H1 (cell line): ENCODE results near the gene ATG7. TPM values are rescaled to one million over a fixed set of nuclear protein-coding genes. Genes with fewer than 3 reads are reported as not detected.

Source experiments
- CTCF ChIA-PET: fragments of 300-600 bp; sonication (Branson Sonifier 250); formaldehyde crosslinking; loops from one replicate; lab custom pipeline; 2021; ENCODE audit not compliant: partially characterized antibody; lab: Charles Lee
- POLR2A ChIA-PET: fragments of 300-600 bp; sonication (Branson Sonifier 250); formaldehyde crosslinking; loops from one replicate; lab custom pipeline; 2021; ENCODE audit warnings: inconsistent platforms; ENCODE audit not compliant: partially characterized antibody; lab: Charles Lee
- DNase-seq, 2 experiments: peaks; one replicate each; pipeline versions ENCODE4 v3.0.0 to v3.0.0-alpha.2; 2010 to 2022; ENCODE audit warnings: low spot score in 2 of 2, low read depth in 1 of 2, mixed read lengths in 1 of 2
- FAIRE-seq: peaks from 2 replicates; lab custom pipeline; 2011; peaks lifted over from hg19 to GRCh38; lab: Jason Lieb, UNC
- H2AFZ ChIP-seq: 2 replicates; pipeline ENCODE4 v1.8.1; 2012; ENCODE audit warnings: low read length, inconsistent platforms
- H2AK5ac ChIP-seq: 2 replicates; pipeline ENCODE4 v1.6.1; 2013; ENCODE audit warnings: low read depth, low read length
- H2BK120ac ChIP-seq: replicated peaks from 2 replicates; pipeline ENCODE3; 2013; ENCODE audit warnings: low read depth, low read length, inconsistent platforms
- H2BK12ac ChIP-seq: 2 replicates; pipeline ENCODE4 v1.6.1; 2013; ENCODE audit warnings: low read depth, low read length
- H2BK15ac ChIP-seq: 2 replicates; pipeline ENCODE4 v1.6.1; 2013; ENCODE audit warnings: low read length
- H2BK20ac ChIP-seq: 2 replicates; pipeline ENCODE4 v1.6.1; 2013; ENCODE audit warnings: low read length
- H2BK5ac ChIP-seq: 2 replicates; pipeline ENCODE4 v1.6.1; 2013; ENCODE audit warnings: low read depth, low read length
- H3K14ac ChIP-seq: 2 replicates; pipeline ENCODE4 v1.6.1; 2013; ENCODE audit warnings: inconsistent platforms; ENCODE audit not compliant: insufficient read length
- H3K18ac ChIP-seq: 2 replicates; pipeline ENCODE4 v1.6.1; 2013; ENCODE audit warnings: low read length; ENCODE audit errors: extremely low read depth
- H3K23ac ChIP-seq: 2 replicates; pipeline ENCODE4 v1.6.1; 2013; ENCODE audit warnings: inconsistent platforms; ENCODE audit not compliant: insufficient read length
- H3K23me2 ChIP-seq: 2 replicates; pipeline ENCODE4 v1.6.1; 2013; ENCODE audit warnings: low read depth, low read length
- H3K27ac ChIP-seq: 2 replicates; pipeline ENCODE4 v1.6.1; 2011; ENCODE audit warnings: low read depth, low read length, inconsistent platforms
- H3K27me3 ChIP-seq, 4 experiments: replicated peaks in 1 of 4; 1 replicate in 1 of 4; 2 replicates in 3 of 4; pipeline versions ENCODE4 v1.6.1 to v1.8.1; 2011 to 2013; ENCODE audit warnings: low read length in 3 of 4, mild to moderate bottlenecking in 3 of 4, inconsistent platforms in 2 of 4, mixed read lengths in 2 of 4, moderate library complexity in 1 of 4; ENCODE audit not compliant: control insufficient read depth in 3 of 4, insufficient read depth in 3 of 4; ENCODE audit errors: extremely low read depth in 1 of 4
- H3K36me3 ChIP-seq, 4 experiments: 2 replicates each; pipeline versions ENCODE4 v1.6.1 to v1.8.1; 2011 to 2013; ENCODE audit warnings: mild to moderate bottlenecking in 4 of 4, low read length in 3 of 4, moderate library complexity in 2 of 4, control low read depth in 1 of 4, inconsistent platforms in 1 of 4; ENCODE audit not compliant: insufficient read depth in 4 of 4, control insufficient read depth in 2 of 4
- H3K4ac ChIP-seq: replicated peaks from 2 replicates; pipeline ENCODE3; 2013; ENCODE audit warnings: low read length, low read depth, mixed read lengths, inconsistent platforms; ENCODE audit not compliant: insufficient read length
- H3K4me1 ChIP-seq, 4 experiments: replicated peaks in 1 of 4; 1 replicate in 1 of 4; 2 replicates in 3 of 4; pipeline versions ENCODE4 v1.6.1 to v1.8.1; 2011 to 2013; ENCODE audit warnings: low read length in 3 of 4, inconsistent platforms in 2 of 4, mixed read lengths in 1 of 4; ENCODE audit not compliant: insufficient read depth in 4 of 4, control insufficient read depth in 3 of 4
- H3K4me2 ChIP-seq, 2 experiments: 2 replicates each; pipeline versions ENCODE4 v1.6.1 to v1.8.1; 2011 to 2013; ENCODE audit warnings: low read depth in 2 of 2, low read length in 2 of 2, control low read depth in 1 of 2, inconsistent platforms in 1 of 2, mild to moderate bottlenecking in 1 of 2; ENCODE audit not compliant: insufficient read depth in 1 of 2
- H3K4me3 ChIP-seq, 4 experiments: fragments of 200-600, 300-600 bp in 1 of 4; sonication (generic), shearing (Covaris generic), sonication (Bioruptor Twin) in 1 of 4; 2 replicates each; pipeline versions ENCODE4 v1.5.1 to v1.8.1; 2011 to 2016; ENCODE audit warnings: low read length in 4 of 4, low read depth in 3 of 4, control low read depth in 2 of 4, inconsistent platforms in 2 of 4, mild to moderate bottlenecking in 2 of 4, mixed read lengths in 1 of 4, moderate library complexity in 1 of 4; ENCODE audit not compliant: insufficient read depth in 2 of 4; ENCODE audit errors: extremely low read depth in 1 of 4
- H3K56ac ChIP-seq: replicated peaks from 2 replicates; pipeline ENCODE3; 2013; ENCODE audit warnings: low read depth, mild to moderate bottlenecking, mixed read lengths, low read length, inconsistent platforms; ENCODE audit not compliant: insufficient read length
- H3K79me1 ChIP-seq: 2 replicates; pipeline ENCODE4 v1.6.1; 2013; ENCODE audit warnings: low read depth, low read length, control low read depth
- H3K79me2 ChIP-seq, 2 experiments: 2 replicates each; pipeline versions ENCODE4 v1.6.1 to v1.8.1; 2012 to 2013; ENCODE audit warnings: low read length in 2 of 2, mild to moderate bottlenecking in 2 of 2, inconsistent platforms in 1 of 2; ENCODE audit not compliant: insufficient read depth in 2 of 2, control insufficient read depth in 1 of 2
- H3K9ac ChIP-seq, 4 experiments: replicated peaks in 1 of 4; 1 replicate in 1 of 4; 2 replicates in 3 of 4; pipeline versions ENCODE4 v1.6.1 to v1.8.1; 2011 to 2013; ENCODE audit warnings: low read depth in 3 of 4, low read length in 3 of 4, control low read depth in 2 of 4, mild to moderate bottlenecking in 2 of 4, moderate library complexity in 2 of 4, inconsistent platforms in 1 of 4; ENCODE audit errors: extremely low read depth in 1 of 4
- H3K9me3 ChIP-seq, 2 experiments: 2 replicates each; pipeline versions ENCODE4 v1.6.1 to v1.8.1; 2012 to 2013; ENCODE audit warnings: mild to moderate bottlenecking in 2 of 2, moderate library complexity in 2 of 2, control low read depth in 1 of 2, inconsistent platforms in 1 of 2, low read depth in 1 of 2, low read length in 1 of 2, mixed read lengths in 1 of 2; ENCODE audit not compliant: insufficient read depth in 2 of 2
- H4K20me1 ChIP-seq, 2 experiments: replicated peaks in 1 of 2; 2 replicates each; pipeline versions ENCODE3 to v1.8.1; 2011 to 2013; ENCODE audit warnings: inconsistent platforms in 2 of 2, low read length in 2 of 2, mild to moderate bottlenecking in 1 of 2; ENCODE audit not compliant: insufficient read depth in 2 of 2, control insufficient read depth in 1 of 2
- H4K5ac ChIP-seq: 2 replicates; pipeline ENCODE4 v1.6.1; 2013; ENCODE audit warnings: low read length, low read depth, mixed read lengths, inconsistent platforms; ENCODE audit not compliant: insufficient read length
- H4K8ac ChIP-seq: 2 replicates; pipeline ENCODE4 v1.8.0; 2013; ENCODE audit warnings: mild to moderate bottlenecking, moderate library complexity, low read length, inconsistent platforms; ENCODE audit not compliant: insufficient read depth; ENCODE audit errors: extremely low read depth
- H4K91ac ChIP-seq: replicated peaks from 2 replicates; pipeline ENCODE3; 2013; ENCODE audit warnings: low read length, mixed read lengths, inconsistent platforms; ENCODE audit not compliant: insufficient read length
- FOSL1 ChIP-seq: IDR thresholded peaks from 2 replicates; pipeline ENCODE4 v1.6.1; 2011; ENCODE audit warnings: mild to moderate bottlenecking, low read depth, low read length, moderate library complexity; ENCODE audit not compliant: insufficient read depth
- HDAC2 ChIP-seq, 2 experiments: fragments of 300-600 bp in 1 of 2; sonication (generic) in 1 of 2; IDR thresholded peaks; 2 replicates each; pipeline ENCODE4 v1.6.1; 2011 to 2012; ENCODE audit warnings: low read depth in 2 of 2, low read length in 2 of 2, mild to moderate bottlenecking in 2 of 2, moderate library complexity in 2 of 2, borderline replicate concordance in 1 of 2, inconsistent platforms in 1 of 2
- NRF1 ChIP-seq: IDR thresholded peaks from 2 replicates; pipeline ENCODE4 v1.6.1; 2011; ENCODE audit warnings: mild to moderate bottlenecking, low read depth, low read length, improper control_type of control experiment
- POLR2AphosphoS5 ChIP-seq: IDR thresholded peaks from 2 replicates; pipeline ENCODE4 v1.6.1; 2011; ENCODE audit warnings: low read depth, low read length
- WGBS, 2 experiments: shearing (Covaris generic) in 1 of 2; methylation state at CpG; one replicate each; pipeline versions ENCODE4 v1.1.6 to v1.1.7; 2013 to 2015; ENCODE audit warnings: low lambda C conversion rate in 2 of 2, mixed read lengths in 2 of 2, inconsistent platforms in 1 of 2, low coverage in 1 of 2, missing lambda C conversion rate in 1 of 2; ENCODE audit not compliant: insufficient replicate concordance in 2 of 2, insufficient coverage in 1 of 2, insufficient read length in 1 of 2; ENCODE audit errors: extremely low coverage in 1 of 2, missing lambda C conversion rate in 1 of 2; 5-methylcytosine and 5-hydroxymethylcytosine counted together
- polyA plus RNA-seq, 7 experiments: library from polyadenylated mRNA; depleted of rRNA in 3 of 7; stranded (reverse) in 5 of 7; unstranded in 2 of 7; fragments of >200 nt in 5 of 7; fragments of 200-250 nt in 2 of 7; gene quantifications; 1 replicate in 5 of 7; 2 replicates in 1 of 7; 4 replicates in 1 of 7; pipeline versions ENCODE4 v1.2.1 to v1.2.3, GENCODE V29; 2011 to 2013; ENCODE audit warnings: missing spikeins in 2 of 7, mixed read lengths in 2 of 7
- total RNA-seq: library from RNA; stranded (reverse); fragmentation: NEBNext Ultra II Directional; extraction: Animal tissue kit (Norgen Biotek cat#: 25700); gene quantifications from 2 replicates; pipeline ENCODE4 v1.2.1, GENCODE V29; 2021

The ATG7 gene
- total and polyA plus RNA-seq, 2 of the 8 experiments (the other 6 are each of a cell fraction or from before 2014, with no cell fraction given): 15.0 to 19.1 TPM

- DNase-seq (no peak), FAIRE-seq (no peak)
- Histone ChIP-seq H2BK5ac (no peak overlapping the region), H3K9me3 (no peaks in the 10 kb centered on the region; a peak in 1 of 4 replicates), H4K20me1 (peaks cover 2 to 9% of the 10 kb centered on the region in 2 experiments), H4K8ac (no peak overlapping the region; the same call in 1 of the 2 replicates), H4K91ac (no peak overlapping the region), H3K9ac (no peak overlapping the region), H3K56ac (no peak overlapping the region), H3K14ac (no peak overlapping the region), H2BK20ac (no peak overlapping the region), H3K4me1 (no peaks in the 10 kb centered on the region; a peak in 1 of 7 replicates), H3K36me3 (peaks cover 0 to 10% (median under 1%) of the 10 kb centered on the region in 4 experiments; a peak in 2 of 8 replicates), H3K27me3 (no peaks in the 10 kb centered on the region), H3K18ac (no peak overlapping the region), H3K4ac (no peak overlapping the region), H2BK15ac (no peak overlapping the region), H3K27ac (no peak overlapping the region), H2AK5ac (no peak overlapping the region), H2AFZ (no peak overlapping the region), H3K23ac (no peak overlapping the region), H2BK120ac (no peak overlapping the region), H2BK12ac (no peak overlapping the region), H3K4me3 (no peak overlapping the region), H4K5ac (no peak overlapping the region), H3K23me2 (no peaks in the 10 kb centered on the region), H3K4me2 (no peak overlapping the region), H3K79me2 (no peaks in the 10 kb centered on the region), H3K79me1 (peaks cover 4% of the 10 kb centered on the region)
- POLR2A ChIA-PET: no interaction called here
- TF ChIP-seq FOSL1: no peak
- no peak for TF ChIP-seq HDAC2 (IDR thresholded peaks at IDR 0.05; ENCODE audit: borderline replicate concordance in 1 of 2, low read depth in 2 of 2, low read length in 2 of 2)
- no peak for TF ChIP-seq NRF1
- peak; percentile 27; the same call in 1 of the 2 replicates for TF ChIP-seq POLR2AphosphoS5
- WGBS, 2 experiments: 91% methylated on average over 3 of the region's 3 CpGs; no CpG with 5 or more reads in 1 of the 2 experiments
- CTCF ChIA-PET: interaction anchor here (0.6 to 2.0 kb wide), 9 partner anchors 12 to 513 kb away, joined by 3 to 6 read pairs (median 4); no protein-coding TSS in a partner anchor
These were observed 282.0 kb downstream of the ATG7 start for GRCh38 chr3:11554236-11554610.
